GM21526 (cell line): Measurements from ENCODE around the gene WARS2.
"Not testable (repeated sequence)": the region's sequence is repeated elsewhere in the genome, so short reads cannot be mapped to it uniquely, and the experiment has no call there.

Experiments
- ATAC-seq: cut with Tn5 transposase; IDR thresholded peaks from one replicate; pipeline ENCODE4 v1.9.1; 2021; ENCODE audit warnings: moderate library complexity; ENCODE audit not compliant: unreplicated experiment, low FRiP score

WARS2 gene

DNA sequence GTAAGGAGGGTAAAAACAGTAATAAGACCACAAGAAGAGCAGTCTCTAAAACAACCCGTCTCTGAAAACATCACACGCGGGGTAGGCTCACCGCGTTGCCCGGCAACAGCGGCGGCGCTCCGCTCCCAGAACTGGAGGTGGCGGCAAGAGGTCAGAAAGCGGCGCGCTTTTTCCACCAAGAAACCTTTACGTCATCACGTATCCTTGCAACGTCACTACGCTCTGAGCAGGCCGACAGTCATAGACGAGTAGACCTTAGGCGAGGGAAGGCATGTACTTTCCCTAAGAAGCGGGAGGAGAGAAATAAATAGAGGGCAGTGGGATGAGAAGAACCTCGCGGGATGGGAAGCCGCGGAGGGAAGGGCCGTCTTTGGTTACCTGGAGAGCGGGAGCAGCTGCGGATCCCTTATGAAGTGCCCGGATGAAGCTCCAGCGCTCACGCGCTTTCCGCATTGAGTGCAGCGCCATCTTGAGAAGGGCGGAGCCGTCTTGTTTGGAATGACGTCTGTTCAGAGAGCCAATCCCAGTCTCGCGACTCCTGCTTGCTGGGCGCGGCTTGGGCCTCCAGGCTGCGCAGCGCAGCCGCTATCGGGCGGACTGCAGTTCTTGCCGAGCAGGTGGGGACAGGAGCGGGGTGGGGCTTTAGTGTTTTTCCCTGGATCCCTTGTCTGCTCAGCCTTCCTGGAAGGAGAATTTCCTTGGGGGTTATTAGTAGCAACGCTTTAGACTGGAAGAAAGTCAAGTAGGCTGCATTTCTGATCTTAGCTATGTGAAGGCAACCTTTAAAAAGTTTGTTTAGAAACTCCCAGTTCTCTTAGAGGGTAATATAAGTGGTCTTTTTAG lies at the start of gene WARS2:
Gene WARS2, minus strand, starts transcription at position 477 of the 843 bp plus-strand sequence. Its CDS starts 9 bp downstream, at position 468.
- peak; percentile 94 for ATAC-seq

DNA sequence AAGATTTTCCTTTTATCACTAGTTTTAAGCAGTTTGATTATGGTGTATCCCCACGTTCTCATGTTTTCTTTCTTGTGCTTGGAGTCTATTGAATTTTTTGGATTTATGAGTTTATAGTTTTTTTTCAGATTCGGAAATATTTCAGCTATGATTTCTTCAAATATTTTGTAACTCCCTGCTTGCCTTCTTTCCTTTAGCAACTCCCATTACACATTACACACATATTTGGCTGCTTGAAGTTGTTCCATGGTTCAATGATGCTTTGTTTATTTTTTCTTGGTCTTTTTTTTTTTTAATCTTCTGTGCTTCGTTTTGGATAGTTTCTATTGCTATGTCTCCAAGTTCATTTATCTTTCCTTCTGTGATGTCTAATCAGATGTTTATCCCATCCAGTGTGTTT lies 48.5 kb upstream of the WARS2 start:
- ATAC-seq, result no peak

DNA sequence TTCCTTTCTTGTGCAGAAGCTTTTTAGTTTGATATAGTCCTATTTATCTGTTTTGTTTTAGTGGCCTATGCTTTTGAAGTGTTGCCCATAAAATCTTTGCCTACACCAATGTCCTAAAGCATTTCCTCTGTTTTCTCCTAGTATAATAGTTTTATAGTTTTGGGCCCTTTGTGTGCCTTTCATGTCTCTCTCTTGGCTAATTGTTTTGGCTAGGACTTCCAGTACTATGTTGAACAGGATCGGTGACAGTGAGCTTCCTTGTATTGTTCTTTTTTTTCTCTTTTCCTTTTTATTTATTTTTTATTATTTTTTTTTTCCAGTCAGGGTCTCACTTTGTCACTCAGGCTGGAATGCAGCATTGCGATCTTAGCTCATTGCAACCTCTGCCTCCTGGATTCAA lies 47.0 kb upstream of the WARS2 start:
- ATAC-seq, result no peak

DNA sequence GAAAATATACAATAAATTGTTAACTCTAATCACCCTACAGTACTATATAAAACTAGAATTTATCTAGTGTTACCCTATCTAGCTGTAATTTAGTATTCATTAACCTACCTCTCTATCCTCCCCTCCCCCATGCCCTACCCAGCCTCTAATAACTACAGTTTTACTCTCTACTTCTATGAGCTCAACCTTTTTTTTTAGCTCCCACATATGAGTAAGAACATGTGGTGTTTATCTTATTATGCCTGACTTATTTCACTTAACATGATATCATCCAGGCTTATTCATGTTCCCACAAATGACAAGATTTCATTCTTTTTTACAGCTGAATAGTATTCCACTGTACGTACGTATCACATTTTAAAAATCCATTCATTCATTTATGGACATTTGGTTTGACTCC lies 46.0 kb upstream of the WARS2 start:
- ATAC-seq, result no peak

DNA sequence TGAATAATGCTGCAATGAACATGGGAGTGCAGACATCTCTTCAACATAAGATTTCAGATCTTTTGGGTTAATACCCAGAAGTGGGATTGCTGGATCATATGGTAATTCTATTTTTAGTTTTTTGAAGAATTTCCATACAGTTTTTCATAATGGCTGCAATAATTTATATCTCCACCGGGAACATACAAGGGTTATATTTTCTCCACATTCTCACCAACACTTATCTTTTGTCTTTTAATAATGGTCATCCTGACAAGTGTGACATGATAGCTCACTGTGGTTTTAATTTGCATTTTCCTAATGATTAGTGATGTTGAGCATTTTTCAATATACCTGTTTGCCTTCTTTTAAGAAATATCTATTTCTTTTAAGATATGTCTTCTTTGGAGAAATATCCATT lies 44.5 kb upstream of the WARS2 start:
- ATAC-seq, result no peak

GRCh38 chr1:119181218-119181617 lies 40.8 kb upstream of the WARS2 start:
- no peak for ATAC-seq

DNA sequence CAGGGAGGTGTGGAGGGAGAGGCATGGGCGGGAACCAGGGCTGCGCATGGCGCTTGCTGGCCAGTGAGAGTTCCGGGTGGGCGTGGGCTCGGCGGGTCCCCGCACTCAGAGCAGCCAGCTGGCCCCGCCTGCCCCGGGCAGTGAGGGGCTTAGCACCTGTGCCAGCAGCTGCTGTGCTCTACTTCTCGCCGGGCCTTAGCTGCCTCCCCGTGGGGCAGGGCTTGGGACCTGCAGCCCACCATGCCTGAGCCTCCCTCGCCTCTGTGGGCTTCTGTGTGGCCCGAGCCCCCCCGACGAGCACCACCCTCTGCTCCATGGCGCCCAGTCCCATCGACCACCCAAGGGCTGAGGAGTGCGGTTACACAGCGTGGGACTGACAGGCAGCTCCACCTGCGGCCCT lies 38.6 kb upstream of the WARS2 start:
- no peak for ATAC-seq

DNA sequence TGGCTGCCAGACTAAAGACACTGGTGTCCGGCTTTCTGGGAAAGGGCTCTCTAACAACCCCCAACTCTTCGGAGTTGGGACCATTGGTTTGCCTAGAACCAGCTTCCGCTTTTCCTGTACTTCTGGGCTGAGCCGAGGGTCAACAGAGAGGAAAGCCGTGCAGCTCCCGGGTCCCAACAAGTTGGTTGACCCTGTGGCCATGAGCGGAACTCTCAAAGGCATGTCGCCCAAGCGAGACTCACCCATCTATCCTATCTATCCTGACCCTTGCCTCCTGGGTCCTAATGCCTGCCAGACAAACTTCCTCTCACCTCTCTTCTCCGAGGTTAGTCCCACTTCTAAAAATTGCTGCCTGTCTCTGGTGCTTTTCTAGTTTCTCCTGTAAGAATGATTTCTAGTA lies 32.5 kb upstream of the WARS2 start:
- not testable (repeated sequence) for ATAC-seq

- ATAC-seq, result not testable (repeated sequence)
Measured at GRCh38 chr1:119171381-119172010, 31.0 kb upstream of the WARS2 start.

GRCh38 chr1:119163396-119163795 lies 22.9 kb upstream of the WARS2 start:
- no peak for ATAC-seq

- ATAC-seq, result no peak
Measured at GRCh38 chr1:119160866-119161265, 20.4 kb upstream of the WARS2 start.

GRCh38 chr1:119160409-119160808 lies 20.0 kb upstream of the WARS2 start:
- ATAC-seq, result no peak

GRCh38 chr1:119159966-119160365 lies 19.5 kb upstream of the WARS2 start:
- ATAC-seq, result no peak

GRCh38 chr1:119159111-119159510 lies 18.7 kb upstream of the WARS2 start:
- ATAC-seq, result no peak

DNA sequence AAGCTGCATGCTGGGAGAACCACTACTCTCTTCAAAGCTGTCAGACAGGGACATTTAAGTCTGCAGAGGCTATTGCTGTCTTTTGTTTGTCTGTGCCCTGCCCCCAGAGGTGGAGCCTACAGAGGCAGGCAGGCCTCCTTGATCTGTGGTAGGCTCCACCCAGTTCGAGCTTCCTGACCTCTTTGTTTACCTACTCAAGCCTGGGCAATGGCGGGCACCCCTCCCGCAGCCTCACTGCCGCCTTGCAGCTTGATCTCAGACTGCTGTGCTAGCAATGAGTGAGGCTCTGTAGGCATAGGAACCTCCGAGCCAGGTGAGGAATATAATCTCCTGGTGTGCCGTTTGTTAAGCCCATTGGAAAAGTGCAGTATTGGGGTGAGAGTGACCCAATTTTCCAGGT lies 16.3 kb upstream of the WARS2 start:
- not testable (repeated sequence) for ATAC-seq

DNA sequence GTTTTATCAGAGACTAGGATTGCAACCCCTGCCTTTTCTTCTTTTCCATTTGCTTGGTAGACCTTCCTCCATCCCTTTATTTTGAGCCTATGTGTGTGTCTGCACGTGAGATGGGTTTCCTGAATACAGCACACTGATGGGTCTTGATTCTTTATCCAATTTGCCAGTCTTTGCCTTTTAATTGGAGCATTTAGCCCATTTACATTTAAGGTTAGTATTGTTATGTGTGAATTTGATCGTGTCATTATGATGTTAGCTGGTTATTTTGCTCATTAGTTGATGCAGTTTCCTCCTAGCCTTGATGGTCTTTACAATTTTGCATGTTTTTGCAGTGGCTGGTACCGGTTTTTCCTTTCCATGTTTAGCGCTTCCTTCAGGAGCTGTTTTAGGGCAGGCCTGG lies 14.6 kb upstream of the WARS2 start:
- ATAC-seq, result not testable (repeated sequence)

GRCh38 chr1:119150150-119150549 lies 9.7 kb upstream of the WARS2 start:
- ATAC-seq, result no peak

DNA sequence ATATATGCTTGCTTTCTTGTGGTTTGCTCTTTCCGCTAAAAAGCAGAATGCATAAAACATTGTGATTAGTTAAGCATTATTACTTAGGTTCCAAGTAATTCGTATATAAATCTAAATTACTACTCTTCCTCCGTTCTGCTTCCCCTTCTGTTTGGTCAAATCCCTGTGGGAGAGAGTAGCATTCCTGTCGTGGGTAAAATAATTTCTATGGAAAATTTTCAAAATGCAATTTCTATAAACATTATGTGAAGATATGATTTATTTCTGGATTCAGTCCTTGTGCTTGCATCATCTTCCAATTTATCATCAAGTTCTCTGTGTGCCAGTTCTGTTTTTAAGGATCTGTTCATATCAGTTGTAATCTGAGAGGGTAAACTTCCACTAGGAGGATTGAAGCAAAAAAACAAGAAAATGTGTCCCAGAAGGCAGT lies 7.2 kb upstream of the WARS2 start:
- ATAC-seq, result no peak

DNA sequence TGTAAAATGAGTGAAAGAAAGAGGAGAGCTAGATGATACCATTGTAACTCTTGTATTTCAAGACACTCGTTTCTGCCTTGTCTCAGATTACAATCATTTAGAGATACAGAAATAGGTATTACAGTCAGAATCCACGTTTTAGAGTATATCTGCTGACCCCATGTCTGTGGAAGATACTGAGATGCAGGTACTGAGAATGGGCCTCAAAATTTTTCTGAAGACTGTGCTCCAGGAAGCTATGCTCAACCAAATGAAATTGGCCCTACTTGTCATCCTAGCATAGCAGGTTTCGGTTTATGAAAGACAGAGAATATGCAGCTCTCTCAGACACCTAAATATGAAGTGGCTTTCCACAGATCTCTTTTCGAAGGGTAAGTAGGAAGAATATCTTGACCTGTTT lies 6.0 kb upstream of the WARS2 start:
- no peak for ATAC-seq

GRCh38 chr1:119144813-119145212 lies 4.4 kb upstream of the WARS2 start:
- ATAC-seq, result no peak

DNA sequence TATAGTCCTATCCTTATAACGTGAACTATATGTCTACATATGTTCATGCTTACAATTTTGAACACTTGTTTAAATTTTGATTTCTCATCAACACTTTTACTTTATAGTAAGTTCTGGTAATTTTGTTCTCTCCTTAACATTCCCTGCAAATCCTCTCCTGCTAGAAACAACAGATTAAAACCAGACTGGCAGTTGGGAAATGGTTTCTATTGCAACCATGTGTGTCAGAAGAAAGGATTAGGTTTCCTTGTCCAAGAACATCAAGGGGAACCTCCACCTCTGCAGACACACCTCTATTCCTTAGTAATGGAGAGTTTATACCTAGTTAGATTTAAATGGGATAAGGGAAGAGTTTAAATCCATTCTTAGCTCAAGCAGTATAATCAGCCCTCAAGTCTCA lies 3.3 kb upstream of the WARS2 start:
- no peak for ATAC-seq

DNA sequence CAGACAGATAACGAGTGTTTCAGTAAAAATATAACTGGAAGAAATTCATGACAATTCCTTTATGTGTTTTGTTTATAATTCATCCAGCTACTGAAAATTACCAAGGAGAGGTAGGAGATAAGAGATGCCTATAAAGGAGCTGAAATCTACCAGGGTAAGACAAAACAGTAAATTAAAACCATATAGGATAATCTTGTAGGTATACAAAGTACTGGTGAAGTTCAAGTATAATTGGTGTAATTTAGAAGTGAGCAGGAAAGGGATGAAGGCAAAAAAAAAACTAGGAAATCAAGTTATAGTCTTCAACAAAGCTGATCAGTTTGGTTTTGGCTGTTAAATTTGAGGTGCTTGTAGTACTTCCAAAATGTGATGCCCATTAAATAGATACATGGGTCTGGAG lies 1.2 kb upstream of the WARS2 start:
- no peak for ATAC-seq
